H1 (cell line): ENCODE data around the gene KRTAP5-4. TPM values are rescaled to one million over a fixed set of nuclear protein-coding genes. Genes with fewer than 3 reads are reported as not detected.
"Not testable (repeated sequence)": the region's sequence is repeated elsewhere in the genome, so short reads cannot be mapped to it uniquely, and the experiment has no call there.

Experiments used
- CTCF ChIA-PET: fragments of 300-600 bp; sonication (Branson Sonifier 250); formaldehyde crosslinking; loops from one replicate; lab custom pipeline; 2021; ENCODE audit not compliant: partially characterized antibody; lab: Charles Lee
- POLR2A ChIA-PET: fragments of 300-600 bp; sonication (Branson Sonifier 250); formaldehyde crosslinking; loops from one replicate; lab custom pipeline; 2021; ENCODE audit warnings: inconsistent platforms; ENCODE audit not compliant: partially characterized antibody; lab: Charles Lee
- DNase-seq, 2 experiments: peaks; one replicate each; pipeline versions ENCODE4 v3.0.0 to v3.0.0-alpha.2; 2010 to 2022; ENCODE audit warnings: low spot score in 2 of 2, low read depth in 1 of 2, mixed read lengths in 1 of 2
- FAIRE-seq: peaks from 2 replicates; lab custom pipeline; 2011; peaks lifted over from hg19 to GRCh38; lab: Jason Lieb, UNC
- H2AFZ ChIP-seq: 2 replicates; pipeline ENCODE4 v1.8.1; 2012; ENCODE audit warnings: low read length, inconsistent platforms
- H2AK5ac ChIP-seq: 2 replicates; pipeline ENCODE4 v1.6.1; 2013; ENCODE audit warnings: low read depth, low read length
- H2BK120ac ChIP-seq: replicated peaks from 2 replicates; pipeline ENCODE3; 2013; ENCODE audit warnings: low read depth, low read length, inconsistent platforms
- H2BK12ac ChIP-seq: 2 replicates; pipeline ENCODE4 v1.6.1; 2013; ENCODE audit warnings: low read depth, low read length
- H2BK15ac ChIP-seq: 2 replicates; pipeline ENCODE4 v1.6.1; 2013; ENCODE audit warnings: low read length
- H2BK20ac ChIP-seq: 2 replicates; pipeline ENCODE4 v1.6.1; 2013; ENCODE audit warnings: low read length
- H2BK5ac ChIP-seq: 2 replicates; pipeline ENCODE4 v1.6.1; 2013; ENCODE audit warnings: low read depth, low read length
- H3K14ac ChIP-seq: 2 replicates; pipeline ENCODE4 v1.6.1; 2013; ENCODE audit warnings: inconsistent platforms; ENCODE audit not compliant: insufficient read length
- H3K18ac ChIP-seq: 2 replicates; pipeline ENCODE4 v1.6.1; 2013; ENCODE audit warnings: low read length; ENCODE audit errors: extremely low read depth
- H3K23ac ChIP-seq: 2 replicates; pipeline ENCODE4 v1.6.1; 2013; ENCODE audit warnings: inconsistent platforms; ENCODE audit not compliant: insufficient read length
- H3K23me2 ChIP-seq: 2 replicates; pipeline ENCODE4 v1.6.1; 2013; ENCODE audit warnings: low read depth, low read length
- H3K27ac ChIP-seq: 2 replicates; pipeline ENCODE4 v1.6.1; 2011; ENCODE audit warnings: low read depth, low read length, inconsistent platforms
- H3K27me3 ChIP-seq, 4 experiments: replicated peaks in 1 of 4; 1 replicate in 1 of 4; 2 replicates in 3 of 4; pipeline versions ENCODE4 v1.6.1 to v1.8.1; 2011 to 2013; ENCODE audit warnings: low read length in 3 of 4, mild to moderate bottlenecking in 3 of 4, inconsistent platforms in 2 of 4, mixed read lengths in 2 of 4, moderate library complexity in 1 of 4; ENCODE audit not compliant: control insufficient read depth in 3 of 4, insufficient read depth in 3 of 4; ENCODE audit errors: extremely low read depth in 1 of 4
- H3K36me3 ChIP-seq, 4 experiments: 2 replicates each; pipeline versions ENCODE4 v1.6.1 to v1.8.1; 2011 to 2013; ENCODE audit warnings: mild to moderate bottlenecking in 4 of 4, low read length in 3 of 4, moderate library complexity in 2 of 4, control low read depth in 1 of 4, inconsistent platforms in 1 of 4; ENCODE audit not compliant: insufficient read depth in 4 of 4, control insufficient read depth in 2 of 4
- H3K4ac ChIP-seq: replicated peaks from 2 replicates; pipeline ENCODE3; 2013; ENCODE audit warnings: low read length, low read depth, mixed read lengths, inconsistent platforms; ENCODE audit not compliant: insufficient read length
- H3K4me1 ChIP-seq, 4 experiments: replicated peaks in 1 of 4; 1 replicate in 1 of 4; 2 replicates in 3 of 4; pipeline versions ENCODE4 v1.6.1 to v1.8.1; 2011 to 2013; ENCODE audit warnings: low read length in 3 of 4, inconsistent platforms in 2 of 4, mixed read lengths in 1 of 4; ENCODE audit not compliant: insufficient read depth in 4 of 4, control insufficient read depth in 3 of 4
- H3K4me2 ChIP-seq, 2 experiments: 2 replicates each; pipeline versions ENCODE4 v1.6.1 to v1.8.1; 2011 to 2013; ENCODE audit warnings: low read depth in 2 of 2, low read length in 2 of 2, control low read depth in 1 of 2, inconsistent platforms in 1 of 2, mild to moderate bottlenecking in 1 of 2; ENCODE audit not compliant: insufficient read depth in 1 of 2
- H3K4me3 ChIP-seq, 4 experiments: fragments of 200-600, 300-600 bp in 1 of 4; sonication (generic), shearing (Covaris generic), sonication (Bioruptor Twin) in 1 of 4; 2 replicates each; pipeline versions ENCODE4 v1.5.1 to v1.8.1; 2011 to 2016; ENCODE audit warnings: low read length in 4 of 4, low read depth in 3 of 4, control low read depth in 2 of 4, inconsistent platforms in 2 of 4, mild to moderate bottlenecking in 2 of 4, mixed read lengths in 1 of 4, moderate library complexity in 1 of 4; ENCODE audit not compliant: insufficient read depth in 2 of 4; ENCODE audit errors: extremely low read depth in 1 of 4
- H3K56ac ChIP-seq: replicated peaks from 2 replicates; pipeline ENCODE3; 2013; ENCODE audit warnings: low read depth, mild to moderate bottlenecking, mixed read lengths, low read length, inconsistent platforms; ENCODE audit not compliant: insufficient read length
- H3K79me1 ChIP-seq: 2 replicates; pipeline ENCODE4 v1.6.1; 2013; ENCODE audit warnings: low read depth, low read length, control low read depth
- H3K79me2 ChIP-seq, 2 experiments: 2 replicates each; pipeline versions ENCODE4 v1.6.1 to v1.8.1; 2012 to 2013; ENCODE audit warnings: low read length in 2 of 2, mild to moderate bottlenecking in 2 of 2, inconsistent platforms in 1 of 2; ENCODE audit not compliant: insufficient read depth in 2 of 2, control insufficient read depth in 1 of 2
- H3K9ac ChIP-seq, 4 experiments: replicated peaks in 1 of 4; 1 replicate in 1 of 4; 2 replicates in 3 of 4; pipeline versions ENCODE4 v1.6.1 to v1.8.1; 2011 to 2013; ENCODE audit warnings: low read depth in 3 of 4, low read length in 3 of 4, control low read depth in 2 of 4, mild to moderate bottlenecking in 2 of 4, moderate library complexity in 2 of 4, inconsistent platforms in 1 of 4; ENCODE audit errors: extremely low read depth in 1 of 4
- H3K9me3 ChIP-seq, 2 experiments: 2 replicates each; pipeline versions ENCODE4 v1.6.1 to v1.8.1; 2012 to 2013; ENCODE audit warnings: mild to moderate bottlenecking in 2 of 2, moderate library complexity in 2 of 2, control low read depth in 1 of 2, inconsistent platforms in 1 of 2, low read depth in 1 of 2, low read length in 1 of 2, mixed read lengths in 1 of 2; ENCODE audit not compliant: insufficient read depth in 2 of 2
- H4K20me1 ChIP-seq, 2 experiments: replicated peaks in 1 of 2; 2 replicates each; pipeline versions ENCODE3 to v1.8.1; 2011 to 2013; ENCODE audit warnings: inconsistent platforms in 2 of 2, low read length in 2 of 2, mild to moderate bottlenecking in 1 of 2; ENCODE audit not compliant: insufficient read depth in 2 of 2, control insufficient read depth in 1 of 2
- H4K5ac ChIP-seq: 2 replicates; pipeline ENCODE4 v1.6.1; 2013; ENCODE audit warnings: low read length, low read depth, mixed read lengths, inconsistent platforms; ENCODE audit not compliant: insufficient read length
- H4K8ac ChIP-seq: 2 replicates; pipeline ENCODE4 v1.8.0; 2013; ENCODE audit warnings: mild to moderate bottlenecking, moderate library complexity, low read length, inconsistent platforms; ENCODE audit not compliant: insufficient read depth; ENCODE audit errors: extremely low read depth
- H4K91ac ChIP-seq: replicated peaks from 2 replicates; pipeline ENCODE3; 2013; ENCODE audit warnings: low read length, mixed read lengths, inconsistent platforms; ENCODE audit not compliant: insufficient read length
- WGBS, 2 experiments: shearing (Covaris generic) in 1 of 2; methylation state at CpG; one replicate each; pipeline versions ENCODE4 v1.1.6 to v1.1.7; 2013 to 2015; ENCODE audit warnings: low lambda C conversion rate in 2 of 2, mixed read lengths in 2 of 2, inconsistent platforms in 1 of 2, low coverage in 1 of 2, missing lambda C conversion rate in 1 of 2; ENCODE audit not compliant: insufficient replicate concordance in 2 of 2, insufficient coverage in 1 of 2, insufficient read length in 1 of 2; ENCODE audit errors: extremely low coverage in 1 of 2, missing lambda C conversion rate in 1 of 2; 5-methylcytosine and 5-hydroxymethylcytosine counted together
- polyA plus RNA-seq, 7 experiments: library from polyadenylated mRNA; depleted of rRNA in 3 of 7; stranded (reverse) in 5 of 7; unstranded in 2 of 7; fragments of >200 nt in 5 of 7; fragments of 200-250 nt in 2 of 7; gene quantifications; 1 replicate in 5 of 7; 2 replicates in 1 of 7; 4 replicates in 1 of 7; pipeline versions ENCODE4 v1.2.1 to v1.2.3, GENCODE V29; 2011 to 2013; ENCODE audit warnings: missing spikeins in 2 of 7, mixed read lengths in 2 of 7
- total RNA-seq: library from RNA; stranded (reverse); fragmentation: NEBNext Ultra II Directional; extraction: Animal tissue kit (Norgen Biotek cat#: 25700); gene quantifications from 2 replicates; pipeline ENCODE4 v1.2.1, GENCODE V29; 2021

Gene KRTAP5-4
- total and polyA plus RNA-seq, 2 of the 8 experiments (the other 6 are each of a cell fraction or from before 2014, with no cell fraction given), result not detected

DNA sequence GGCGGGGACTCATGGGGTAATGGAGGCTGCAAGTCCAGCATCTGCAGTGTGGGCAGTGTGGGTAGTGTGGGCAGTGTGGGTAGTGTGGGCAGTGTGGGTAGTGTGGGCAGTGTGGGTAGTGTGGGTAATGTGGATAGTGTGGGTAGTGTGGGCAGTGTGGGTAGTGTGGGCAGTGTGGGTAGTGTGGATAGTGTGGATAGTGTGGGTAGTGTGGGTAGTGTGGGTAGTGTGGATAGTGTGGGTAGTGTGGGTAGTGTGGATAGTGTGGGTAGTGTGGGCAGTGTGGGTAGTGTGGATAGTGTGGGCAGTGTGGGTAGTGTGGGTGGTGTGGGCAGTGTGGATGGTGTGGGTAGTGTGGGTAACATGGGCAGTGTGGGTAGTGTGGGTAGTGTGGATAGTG, 48.5 kb upstream of the KRTAP5-4 start:
- H3K23ac ChIP-seq, H3K18ac ChIP-seq, H3K79me2 ChIP-seq, H3K56ac ChIP-seq, H4K5ac ChIP-seq, H3K23me2 ChIP-seq, H4K8ac ChIP-seq, H3K27ac ChIP-seq, H4K91ac ChIP-seq, H2BK5ac ChIP-seq, H4K20me1 ChIP-seq, H2BK120ac ChIP-seq, DNase-seq, H2AFZ ChIP-seq, H3K14ac ChIP-seq, H3K4ac ChIP-seq, H3K9me3 ChIP-seq, H3K9ac ChIP-seq, FAIRE-seq, H2BK20ac ChIP-seq, H3K27me3 ChIP-seq, H3K4me2 ChIP-seq, H3K4me3 ChIP-seq, H3K36me3 ChIP-seq, H3K79me1 ChIP-seq, H2BK15ac ChIP-seq, POLR2A ChIA-PET, H3K4me1 ChIP-seq: not testable (repeated sequence)
- WGBS, 2 experiments, result 79% methylated on average over 1 of the region's 1 CpG; no CpG with 5 or more reads in 1 of the 2 experiments
- Histone ChIP-seq H2AK5ac (0 out of 2 replicates have a peak overlapping the region, but pooled peaks have one; percentile 17), H2BK12ac (peak overlapping the region; percentile 52; the same call in 1 of the 2 replicates)
- CTCF ChIA-PET, result interaction anchor here (1.1 kb wide), 1 partner anchor 18 kb away, joined by 4 read pairs; no protein-coding TSS in a partner anchor
